ENCODE data around the gene LPIN3. TPM values are rescaled to one million over a fixed set of nuclear protein-coding genes. Genes with fewer than 3 reads are reported as not detected.

Gene LPIN3
- polyA plus RNA-seq, 3 donors: 0.01 TPM; not detected in 2

DNA sequence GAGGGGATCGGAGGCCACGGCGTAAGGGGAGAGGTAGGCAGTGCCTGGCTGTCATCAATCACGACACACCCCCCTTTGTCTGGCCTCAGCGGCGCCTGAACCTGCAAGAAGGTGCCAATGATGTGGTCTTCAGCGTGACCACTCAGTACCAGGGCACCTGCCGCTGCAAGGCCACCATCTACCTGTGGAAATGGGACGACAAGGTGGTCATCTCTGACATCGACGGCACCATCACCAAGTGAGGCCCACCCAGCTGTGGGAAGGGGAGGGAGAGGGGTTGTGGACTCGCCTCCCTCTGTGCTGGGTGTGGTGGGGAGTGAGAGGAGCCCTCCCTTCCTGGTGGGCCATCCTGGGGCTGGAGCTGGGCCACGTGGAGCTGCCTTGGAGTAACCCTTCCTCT, 16.3 kb downstream of the LPIN3 start:
- no peaks in the 10 kb centered on the region for H3K4me1 Mint-ChIP-seq
- H3K27me3 Mint-ChIP-seq (ENCODE audit: low read depth in 3 of 3): peaks cover 4 to 17% (median 15%) of the 10 kb centered on the region in 3 donors
- Histone ChIP-seq H3K9me3 (replicated peaks in 1 of 2; ENCODE audit: control insufficient read depth in 1 of 2, insufficient read depth in 1 of 2, low read length in 2 of 2) (no peaks in the 10 kb centered on the region), H3K4me3 (replicated peaks in 1 of 3; ENCODE audit: low read depth in 2 of 3, low read length in 3 of 3) (no peak overlapping the region), H3K4me1 (ENCODE audit: control insufficient read depth in 1 of 2, insufficient read depth in 2 of 2, low read length in 2 of 2) (no peaks in the 10 kb centered on the region), H3K27ac (ENCODE audit: low read depth in 1 of 2, low read length in 2 of 2) (no peak overlapping the region), H2AFZ (ENCODE audit: insufficient read depth, low read depth, low read length, poor library complexity, severe bottlenecking) (no peak overlapping the region), H3K27me3 (ENCODE audit: control insufficient read depth in 2 of 2, insufficient read depth in 2 of 2, low read length in 2 of 2) (no peaks in the 10 kb centered on the region), H3K79me2 (ENCODE audit: insufficient read depth, low read length) (no peaks in the 10 kb centered on the region), H3K36me3 (replicated peaks in 1 of 2; ENCODE audit: control insufficient read depth in 1 of 2, insufficient read depth in 2 of 2, low read length in 2 of 2) (no peaks in the 10 kb centered on the region), H4K20me1 (ENCODE audit: insufficient read depth, low read length) (no peaks in the 10 kb centered on the region), H3K4me2 (replicated peaks; ENCODE audit: extremely low read depth, low read length, poor library complexity, severe bottlenecking) (no peak overlapping the region), H3K9ac (ENCODE audit: insufficient read depth, low read length, poor library complexity, severe bottlenecking) (no peak overlapping the region)
- intact Hi-C loops (cut with micrococcal nuclease): no loop called here
- no peak for DNase-seq
- TF ChIP-seq, protein P1, sequence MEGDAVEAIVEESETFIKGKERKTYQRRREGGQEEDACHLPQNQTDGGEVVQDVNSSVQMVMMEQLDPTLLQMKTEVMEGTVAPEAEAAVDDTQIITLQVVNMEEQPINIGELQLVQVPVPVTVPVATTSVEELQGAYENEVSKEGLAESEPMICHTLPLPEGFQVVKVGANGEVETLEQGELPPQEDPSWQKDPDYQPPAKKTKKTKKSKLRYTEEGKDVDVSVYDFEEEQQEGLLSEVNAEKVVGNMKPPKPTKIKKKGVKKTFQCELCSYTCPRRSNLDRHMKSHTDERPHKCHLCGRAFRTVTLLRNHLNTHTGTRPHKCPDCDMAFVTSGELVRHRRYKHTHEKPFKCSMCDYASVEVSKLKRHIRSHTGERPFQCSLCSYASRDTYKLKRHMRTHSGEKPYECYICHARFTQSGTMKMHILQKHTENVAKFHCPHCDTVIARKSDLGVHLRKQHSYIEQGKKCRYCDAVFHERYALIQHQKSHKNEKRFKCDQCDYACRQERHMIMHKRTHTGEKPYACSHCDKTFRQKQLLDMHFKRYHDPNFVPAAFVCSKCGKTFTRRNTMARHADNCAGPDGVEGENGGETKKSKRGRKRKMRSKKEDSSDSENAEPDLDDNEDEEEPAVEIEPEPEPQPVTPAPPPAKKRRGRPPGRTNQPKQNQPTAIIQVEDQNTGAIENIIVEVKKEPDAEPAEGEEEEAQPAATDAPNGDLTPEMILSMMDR (IDR thresholded peaks at IDR 0.05): no peak
- WGBS (ENCODE audit: insufficient coverage): 90% methylated on average over 11 of the region's 13 CpGs
- peaks cover 0 to 4% (median 0%) of the 10 kb centered on the region in 7 donors for H3K9me3 Mint-ChIP-seq
- no peak overlapping the region for H3K4me3 Mint-ChIP-seq
- H3K27ac Mint-ChIP-seq: no peak overlapping the region
- no peaks in the 10 kb centered on the region for H3K36me3 Mint-ChIP-seq

DNA sequence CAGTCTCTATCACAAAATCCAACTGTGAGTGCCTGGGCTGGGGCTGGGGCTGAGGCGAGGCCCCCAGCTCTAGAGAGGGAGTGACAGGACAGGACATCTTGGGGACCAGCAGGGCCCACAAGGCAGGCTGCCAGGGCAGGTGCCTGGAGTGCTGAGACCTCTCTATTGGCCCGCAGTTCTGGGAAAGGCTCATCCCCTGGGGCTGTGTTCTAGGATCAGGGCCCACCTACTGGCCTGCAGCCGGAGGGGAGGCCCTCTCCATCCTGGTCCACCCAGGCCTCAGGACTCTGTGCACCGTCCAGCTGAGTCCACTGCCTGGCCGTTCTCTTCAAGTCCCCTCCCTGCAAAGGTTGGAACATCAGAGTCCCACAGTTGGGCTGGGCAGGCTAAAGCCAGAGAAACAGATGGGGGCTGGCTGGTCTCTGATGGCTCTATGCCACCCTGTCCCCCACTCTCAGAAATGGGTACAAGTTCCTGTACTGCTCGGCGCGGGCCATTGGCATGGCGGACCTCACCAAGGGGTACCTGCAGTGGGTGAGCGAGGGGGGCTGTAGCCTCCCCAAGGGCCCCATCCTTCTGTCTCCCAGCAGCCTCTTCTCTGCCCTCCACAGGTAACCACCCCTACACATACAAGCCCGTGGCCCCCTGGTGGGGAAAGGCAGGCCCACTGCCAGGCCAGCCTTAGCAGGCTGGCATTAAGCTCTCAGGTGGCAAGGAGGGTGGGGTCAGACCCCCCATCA, 17.0 kb downstream of the LPIN3 start:
- TF ChIP-seq, protein P1 (IDR thresholded peaks at IDR 0.05): no peak

More for the DNA sequence above, 17.0 kb downstream of the LPIN3 start:
- no peak overlapping the region for H2AFZ ChIP-seq (ENCODE audit: insufficient read depth, low read depth, low read length, poor library complexity, severe bottlenecking)
- H3K4me1 ChIP-seq (ENCODE audit: control insufficient read depth in 1 of 2, insufficient read depth in 2 of 2, low read length in 2 of 2): no peaks in the 10 kb centered on the region
- no peaks in the 10 kb centered on the region for H3K36me3 ChIP-seq (replicated peaks in 1 of 2; ENCODE audit: control insufficient read depth in 1 of 2, insufficient read depth in 2 of 2, low read length in 2 of 2)
- H3K27ac ChIP-seq (ENCODE audit: low read depth in 1 of 2, low read length in 2 of 2): no peak overlapping the region
- peaks cover 6 to 15% (median 10%) of the 10 kb centered on the region in 3 donors for H3K27me3 Mint-ChIP-seq (ENCODE audit: low read depth in 3 of 3)
- H4K20me1 ChIP-seq (ENCODE audit: insufficient read depth, low read length): no peaks in the 10 kb centered on the region
- H3K9me3 Mint-ChIP-seq: peaks cover 0 to 4% (median 0%) of the 10 kb centered on the region in 7 donors
- H3K27ac Mint-ChIP-seq: no peak overlapping the region
- no peaks in the 10 kb centered on the region for H3K9me3 ChIP-seq (replicated peaks in 1 of 2; ENCODE audit: control insufficient read depth in 1 of 2, insufficient read depth in 1 of 2, low read length in 2 of 2)
- no peaks in the 10 kb centered on the region for H3K4me1 Mint-ChIP-seq
- 98% methylated on average over 7 of the region's 11 CpGs for WGBS (ENCODE audit: insufficient coverage)
- no peak overlapping the region for H3K9ac ChIP-seq (ENCODE audit: insufficient read depth, low read length, poor library complexity, severe bottlenecking)
- no peak overlapping the region for H3K4me3 Mint-ChIP-seq
- no peak for DNase-seq
- H3K79me2 ChIP-seq (ENCODE audit: insufficient read depth, low read length): no peaks in the 10 kb centered on the region
- H3K4me2 ChIP-seq (replicated peaks; ENCODE audit: extremely low read depth, low read length, poor library complexity, severe bottlenecking): no peak overlapping the region
- no peaks in the 10 kb centered on the region for H3K27me3 ChIP-seq (ENCODE audit: control insufficient read depth in 2 of 2, insufficient read depth in 2 of 2, low read length in 2 of 2)
- no peaks in the 10 kb centered on the region for H3K36me3 Mint-ChIP-seq
- H3K4me3 ChIP-seq (replicated peaks in 1 of 3; ENCODE audit: low read depth in 2 of 3, low read length in 3 of 3): no peak overlapping the region
- intact Hi-C loops (cut with micrococcal nuclease): no loop called here
